ENCODE measurements around the gene RNF169.

DNA sequence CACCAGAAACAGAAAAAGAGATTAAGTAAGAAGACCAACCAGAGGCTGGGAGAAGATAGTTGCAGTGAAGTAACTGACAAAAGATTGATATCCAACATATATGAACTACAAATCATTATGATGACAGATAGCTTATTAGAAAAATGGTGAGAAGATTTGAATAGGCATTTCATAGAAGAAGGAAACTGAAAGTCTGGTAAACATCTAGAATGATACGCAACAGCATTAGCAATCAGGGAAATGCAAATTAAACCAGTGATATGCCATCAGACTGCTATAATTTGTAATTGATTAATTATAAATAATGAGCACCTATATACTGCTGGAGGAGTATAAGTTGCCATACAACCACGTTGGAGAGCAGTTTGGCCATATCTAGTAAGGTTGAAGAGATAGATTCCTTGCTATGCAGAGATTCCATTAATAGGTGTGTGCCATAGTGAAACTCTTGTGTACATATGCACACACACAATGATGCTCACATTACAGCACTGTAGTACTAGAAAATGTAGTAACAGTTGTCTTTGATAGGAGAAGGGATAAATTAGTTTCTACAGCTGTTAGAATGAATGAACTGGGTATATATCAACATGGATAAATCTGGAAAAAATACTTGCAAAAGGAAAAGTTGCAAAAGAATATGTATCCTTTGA lies 20.5 kb downstream of the RNF169 start:
- TF ChIP-seq, protein P1, sequence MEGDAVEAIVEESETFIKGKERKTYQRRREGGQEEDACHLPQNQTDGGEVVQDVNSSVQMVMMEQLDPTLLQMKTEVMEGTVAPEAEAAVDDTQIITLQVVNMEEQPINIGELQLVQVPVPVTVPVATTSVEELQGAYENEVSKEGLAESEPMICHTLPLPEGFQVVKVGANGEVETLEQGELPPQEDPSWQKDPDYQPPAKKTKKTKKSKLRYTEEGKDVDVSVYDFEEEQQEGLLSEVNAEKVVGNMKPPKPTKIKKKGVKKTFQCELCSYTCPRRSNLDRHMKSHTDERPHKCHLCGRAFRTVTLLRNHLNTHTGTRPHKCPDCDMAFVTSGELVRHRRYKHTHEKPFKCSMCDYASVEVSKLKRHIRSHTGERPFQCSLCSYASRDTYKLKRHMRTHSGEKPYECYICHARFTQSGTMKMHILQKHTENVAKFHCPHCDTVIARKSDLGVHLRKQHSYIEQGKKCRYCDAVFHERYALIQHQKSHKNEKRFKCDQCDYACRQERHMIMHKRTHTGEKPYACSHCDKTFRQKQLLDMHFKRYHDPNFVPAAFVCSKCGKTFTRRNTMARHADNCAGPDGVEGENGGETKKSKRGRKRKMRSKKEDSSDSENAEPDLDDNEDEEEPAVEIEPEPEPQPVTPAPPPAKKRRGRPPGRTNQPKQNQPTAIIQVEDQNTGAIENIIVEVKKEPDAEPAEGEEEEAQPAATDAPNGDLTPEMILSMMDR (IDR thresholded peaks at IDR 0.05) = no peak
- TF ChIP-seq POLR2A (IDR thresholded peaks at IDR 0.05) (no peak), POLR2AphosphoS5 (IDR thresholded peaks at IDR 0.05) (no peak), EP300 (IDR thresholded peaks at IDR 0.05) (no peak)
